Tibial nerve (tissue), 4 donors: ENCODE data around the gene KIF13A. TPM values are rescaled to one million over a fixed set of nuclear protein-coding genes. Genes with fewer than 3 reads are reported as not detected.
A peak's percentile ranks its signal among the peaks of the same experiment; 100 is the strongest.

Source experiments
- DNase-seq, 2 donors: peaks; one replicate each; pipeline ENCODE4 v3.0.0-alpha.2; 2019; ENCODE audit warnings: low spot score in 2 of 2
- H3K27ac ChIP-seq, 4 donors: fragments of 200-600 bp; sonication (generic) in 3 of 4; one replicate each; pipeline ENCODE4 v1.5.1; 2017 to 2019; ENCODE audit warnings: mild to moderate bottlenecking in 1 of 4
- H3K27me3 ChIP-seq, 2 donors: fragments of 200-600 bp; sonication (generic) in 1 of 2; one replicate each; pipeline versions ENCODE4 v1.5.1 to v1.6.0; 2017 to 2019
- H3K36me3 ChIP-seq, 3 donors: fragments of 200-600 bp; sonication (generic); one replicate each; pipeline ENCODE4 v1.5.1; 2018 to 2019
- H3K4me1 ChIP-seq, 4 donors: fragments of 200-600 bp; sonication (generic) in 3 of 4; one replicate each; pipeline ENCODE4 v1.5.1; 2017 to 2019
- H3K4me3 ChIP-seq, 4 donors: fragments of 200-600 bp; sonication (generic) in 3 of 4; one replicate each; pipeline ENCODE4 v1.5.1; 2017 to 2019; ENCODE audit warnings: mild to moderate bottlenecking in 1 of 4, moderate library complexity in 1 of 4
- H3K9me3 ChIP-seq, 4 donors: fragments of 200-600 bp; sonication (generic) in 3 of 4; one replicate each; pipeline ENCODE4 v1.5.1; 2017 to 2019
- CTCF ChIP-seq, 5 experiments: fragments of 200-600 bp in 3 of 5; fragments of 450-650 bp in 2 of 5; sonication (generic) in 3 of 5; IDR thresholded peaks; one replicate each; pipeline ENCODE4 v1.5.1; 2016 to 2019; ENCODE audit warnings: antibody characterized with exemption in 5 of 5, mild to moderate bottlenecking in 3 of 5, moderate library complexity in 2 of 5
- EP300 ChIP-seq, 2 donors: sonication (generic); formaldehyde crosslinking; IDR thresholded peaks; one replicate each; pipeline ENCODE4 v1.6.1; 2017; ENCODE audit warnings: antibody characterized with exemption in 2 of 2, mild to moderate bottlenecking in 1 of 2
- POLR2A ChIP-seq, 2 donors: fragments of 450-650 bp; IDR thresholded peaks; one replicate each; pipeline ENCODE4 v1.6.1; 2017; ENCODE audit warnings: antibody characterized with exemption in 2 of 2, mild to moderate bottlenecking in 2 of 2, moderate library complexity in 2 of 2
- WGBS, 2 donors: methylation state at CpG; one replicate each; pipeline ENCODE4 v1.1.5; 2018; 5-methylcytosine and 5-hydroxymethylcytosine counted together
- total RNA-seq, 4 donors: library from RNA; depleted of rRNA; stranded (reverse); fragments of >200 nt; gene quantifications; one replicate each; pipeline ENCODE4 v1.1.0, GENCODE V29; 2016

The KIF13A gene
- total RNA-seq, 4 donors from 2014 or later, result 31.8 to 71.9 (median 48.0) TPM

DNA sequence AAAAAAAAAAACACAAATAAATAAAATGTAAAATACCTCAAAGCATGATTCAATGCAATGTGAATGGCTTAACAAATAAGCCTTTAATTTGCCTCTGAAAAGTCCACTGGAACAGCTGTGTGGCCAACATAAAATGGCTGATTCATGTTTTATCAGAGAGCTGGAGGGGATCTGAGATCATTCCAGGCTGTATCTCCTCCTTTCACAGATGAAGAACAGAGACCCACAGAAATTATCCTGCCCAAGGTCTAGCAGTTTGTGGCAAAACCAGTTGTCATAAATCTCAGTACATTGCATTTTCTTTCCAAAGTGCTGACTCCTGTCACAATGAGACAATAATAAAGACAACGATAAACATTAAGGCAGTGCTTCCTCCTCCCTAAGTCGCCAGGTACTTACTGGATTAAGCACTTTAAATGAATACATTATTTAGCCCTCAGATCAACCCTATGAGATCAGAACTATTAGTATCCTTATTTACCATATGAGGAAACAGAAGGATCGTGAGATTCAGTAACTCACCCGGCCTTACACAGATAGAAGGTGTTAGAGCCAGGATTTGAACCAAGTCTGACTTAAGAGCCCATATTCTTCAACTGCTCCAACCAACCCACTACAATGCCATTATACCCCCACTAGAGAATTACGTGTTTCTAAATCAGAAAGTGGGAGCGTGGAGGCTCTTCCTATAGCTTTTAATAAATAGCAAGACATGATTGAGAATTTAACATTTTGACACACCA is 118.3 kb downstream of the KIF13A start:
- Histone ChIP-seq H3K36me3 (no peaks in the 10 kb centered on the region), H3K27me3 (no peaks in the 10 kb centered on the region), H3K27ac (peak overlapping the region in 2 of 4 donors; percentile 34 to 70), H3K4me3 (no peak overlapping the region), H3K4me1 (peaks cover 0 to 73% (median 16%) of the 10 kb centered on the region in 4 donors), H3K9me3 (no peaks in the 10 kb centered on the region)
- 57 to 66% methylated on average over 6 of the region's 6 CpGs for WGBS, 2 donors
- TF ChIP-seq POLR2A (IDR thresholded peaks at IDR 0.05), result no peak
- TF ChIP-seq EP300 (IDR thresholded peaks at IDR 0.05), result no peak
- TF ChIP-seq CTCF (IDR thresholded peaks at IDR 0.05), result no peak
- no peak for DNase-seq

DNA sequence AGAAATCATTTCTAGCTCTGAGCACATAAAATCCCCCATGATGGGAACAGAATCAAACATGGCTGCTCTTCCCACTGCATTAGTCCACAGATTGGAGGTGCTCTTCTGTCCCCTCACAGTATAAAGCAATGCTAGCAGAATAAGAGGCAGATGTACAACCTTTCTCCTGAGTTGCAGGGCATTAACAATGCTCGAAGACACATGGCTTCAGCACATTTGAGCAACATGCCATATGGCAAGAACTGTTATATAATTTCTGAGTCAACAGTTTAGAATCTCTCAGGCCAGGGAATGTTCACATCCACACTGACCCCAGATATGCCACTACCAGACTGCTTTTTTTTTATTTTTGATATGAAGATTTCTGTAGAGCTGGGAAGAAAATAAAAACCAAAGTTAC is 119.6 kb downstream of the KIF13A start:
- no peak for DNase-seq
- Histone ChIP-seq H3K4me3 (no peak overlapping the region), H3K27ac (peak overlapping the region in 1 of 4 donors; percentile 19), H3K9me3 (no peaks in the 10 kb centered on the region), H3K27me3 (no peaks in the 10 kb centered on the region), H3K4me1 (peaks cover 0 to 86% (median 17%) of the 10 kb centered on the region in 4 donors), H3K36me3 (no peaks in the 10 kb centered on the region)
- 34 to 50% methylated on average over 1 of the region's 1 CpG for WGBS, 2 donors
- TF ChIP-seq CTCF (IDR thresholded peaks at IDR 0.05) (no peak), EP300 (IDR thresholded peaks at IDR 0.05) (no peak), POLR2A (IDR thresholded peaks at IDR 0.05) (no peak)

DNA sequence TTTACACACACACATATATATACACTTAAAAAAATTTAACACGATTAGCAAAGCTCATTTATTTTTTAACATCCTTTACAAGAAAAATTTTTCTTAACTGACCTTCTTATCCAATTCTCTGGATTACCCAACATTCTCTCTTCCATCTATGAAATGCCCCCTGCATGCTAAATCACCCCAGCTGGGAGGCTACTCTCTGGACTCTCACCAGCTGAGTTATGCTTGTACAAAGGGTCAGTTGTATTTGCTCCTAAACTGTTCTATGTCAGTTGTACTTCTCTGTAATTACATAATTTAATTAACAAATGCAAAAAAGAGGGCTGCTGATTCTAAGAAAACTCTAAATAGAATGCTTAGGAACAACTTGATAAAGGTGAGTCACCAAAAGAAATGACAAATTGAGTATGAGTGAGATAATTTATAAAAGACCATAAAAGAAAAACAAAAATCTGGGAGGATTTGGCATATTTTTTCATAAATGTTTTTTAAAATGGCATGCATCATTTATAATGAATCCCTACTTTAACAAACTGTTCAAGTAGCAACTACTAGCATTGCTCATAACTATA is 120.5 kb downstream of the KIF13A start:
- no peaks in the 10 kb centered on the region for H3K9me3 ChIP-seq
- WGBS, 2 donors, result 46 to 48% methylated on average over 1 of the region's 1 CpG
- TF ChIP-seq POLR2A (IDR thresholded peaks at IDR 0.05) (no peak), EP300 (IDR thresholded peaks at IDR 0.05) (no peak), CTCF (IDR thresholded peaks at IDR 0.05) (no peak)
- DNase-seq, result no peak
- no peaks in the 10 kb centered on the region for H3K36me3 ChIP-seq
- no peak overlapping the region for H3K4me3 ChIP-seq
- no peaks in the 10 kb centered on the region for H3K27me3 ChIP-seq
- peaks cover 0 to 85% (median 17%) of the 10 kb centered on the region in 4 donors for H3K4me1 ChIP-seq
- H3K27ac ChIP-seq, result peak overlapping the region in 2 of 4 donors; percentile 8 to 16

- peak; percentile 26 to 31 for DNase-seq
- peaks cover 0 to 76% (median 17%) of the 10 kb centered on the region in 4 donors for H3K4me1 ChIP-seq
- H3K4me3 ChIP-seq, result no peak overlapping the region
- H3K9me3 ChIP-seq, result no peaks in the 10 kb centered on the region
- H3K36me3 ChIP-seq, result no peaks in the 10 kb centered on the region
- no peaks in the 10 kb centered on the region for H3K27me3 ChIP-seq
- WGBS, 2 donors, result 59 to 68% methylated on average over 6 of the region's 6 CpGs
- H3K27ac ChIP-seq, result peak overlapping the region; percentile 16 to 80 (median 52)
- TF ChIP-seq EP300 (IDR thresholded peaks at IDR 0.05) (peak in 1 of 2 donors; percentile 35), POLR2A (IDR thresholded peaks at IDR 0.05) (no peak), CTCF (IDR thresholded peaks at IDR 0.05) (no peak)
Observed at GRCh38 chr6:17865798-17866725, 121.4 kb downstream of the KIF13A start.
